ENCODE data around the gene TSPO2.
A peak's percentile ranks its signal among the peaks of the same experiment; 100 is the strongest.

The TSPO2 gene

DNA sequence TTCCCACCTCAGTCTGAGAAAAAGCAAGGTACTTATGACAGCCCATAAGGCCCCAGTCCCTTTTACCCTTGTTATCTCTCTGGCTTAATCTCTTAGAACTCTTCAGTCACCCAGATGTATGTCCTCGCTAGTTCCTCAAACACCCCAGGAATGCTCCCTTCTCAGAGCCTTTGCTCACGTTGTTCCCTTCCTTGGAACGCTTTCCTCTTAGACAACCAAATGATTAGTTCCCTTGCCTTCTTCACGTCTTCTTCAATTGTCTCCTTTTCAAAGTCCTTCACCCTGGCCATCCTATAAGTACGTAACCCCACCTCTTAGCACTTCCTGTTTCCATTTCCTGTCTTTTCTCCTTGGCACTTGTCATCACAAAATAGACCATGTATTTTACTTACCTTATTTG is 9.6 kb downstream of the TSPO2 start:
- DNase-seq (ENCODE audit: low read depth) = no peak

DNA sequence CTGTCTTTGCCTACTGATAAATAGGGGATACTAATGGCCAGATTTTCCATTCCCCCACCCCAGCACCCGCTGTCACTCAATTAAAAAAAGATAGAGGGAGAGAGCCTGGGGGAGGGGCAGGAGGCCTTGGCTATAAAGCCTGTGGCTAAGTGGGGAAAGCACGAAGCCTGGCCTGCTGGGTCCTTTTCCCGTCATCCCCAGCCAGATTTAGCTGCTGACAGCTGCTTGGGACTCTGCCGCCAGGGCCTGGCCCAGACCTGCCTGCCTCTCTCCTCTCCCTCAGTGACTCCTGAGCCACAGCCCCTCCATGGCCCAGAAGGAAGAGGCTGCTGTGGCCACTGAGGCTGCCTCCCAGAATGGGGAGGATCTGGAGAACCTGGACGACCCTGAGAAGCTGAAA is 10.8 kb downstream of the TSPO2 start, which contains the start of gene APOBEC2:
APOBEC2 (plus strand) TSS at position 162 of the 400 bp plus-strand sequence; CDS start at position 308, 146 bp downstream.
- DNase-seq (ENCODE audit: low read depth) = no peak

DNA sequence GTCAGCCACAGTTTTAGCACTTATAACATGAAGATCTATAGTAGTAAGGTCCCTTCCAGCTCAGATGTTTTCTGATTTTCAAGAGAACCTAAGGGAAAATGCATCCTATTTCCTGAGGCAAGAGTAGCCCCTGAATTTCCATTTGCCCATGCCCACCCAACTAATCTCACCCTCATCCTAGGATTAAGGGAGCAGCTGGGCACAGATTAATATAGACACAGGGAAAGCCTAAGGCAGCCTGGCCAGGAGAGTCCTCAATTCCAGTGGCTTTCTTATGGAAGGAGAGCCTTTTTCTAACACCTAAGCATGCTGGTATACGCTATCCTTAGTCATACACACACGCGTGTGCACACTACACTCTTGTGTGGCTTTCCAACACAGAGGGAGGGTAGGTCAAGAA is 12.2 kb downstream of the TSPO2 start:
- DNase-seq (ENCODE audit: low read depth) = no peak

DNA sequence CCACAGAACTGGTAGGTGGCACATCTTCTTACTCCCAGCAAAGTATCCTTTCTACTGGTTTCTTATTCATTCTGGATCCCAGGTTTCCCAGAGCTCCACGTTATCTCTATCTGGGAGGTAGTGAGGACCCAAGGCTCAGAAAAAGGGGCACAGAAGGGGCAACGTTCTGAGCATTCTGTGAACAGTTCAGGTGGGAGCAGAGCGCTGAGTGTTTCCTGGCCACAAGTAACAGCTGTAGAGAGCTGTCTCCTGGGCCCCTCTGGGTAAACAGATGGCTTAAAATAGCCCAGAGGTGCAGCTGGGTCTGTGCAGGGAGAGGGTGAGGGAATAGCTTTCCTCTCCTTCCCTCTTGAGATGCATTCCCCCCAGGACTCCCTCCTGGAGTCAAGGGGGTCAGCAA is 12.9 kb downstream of the TSPO2 start:
- no peak for DNase-seq (ENCODE audit: low read depth)

DNA sequence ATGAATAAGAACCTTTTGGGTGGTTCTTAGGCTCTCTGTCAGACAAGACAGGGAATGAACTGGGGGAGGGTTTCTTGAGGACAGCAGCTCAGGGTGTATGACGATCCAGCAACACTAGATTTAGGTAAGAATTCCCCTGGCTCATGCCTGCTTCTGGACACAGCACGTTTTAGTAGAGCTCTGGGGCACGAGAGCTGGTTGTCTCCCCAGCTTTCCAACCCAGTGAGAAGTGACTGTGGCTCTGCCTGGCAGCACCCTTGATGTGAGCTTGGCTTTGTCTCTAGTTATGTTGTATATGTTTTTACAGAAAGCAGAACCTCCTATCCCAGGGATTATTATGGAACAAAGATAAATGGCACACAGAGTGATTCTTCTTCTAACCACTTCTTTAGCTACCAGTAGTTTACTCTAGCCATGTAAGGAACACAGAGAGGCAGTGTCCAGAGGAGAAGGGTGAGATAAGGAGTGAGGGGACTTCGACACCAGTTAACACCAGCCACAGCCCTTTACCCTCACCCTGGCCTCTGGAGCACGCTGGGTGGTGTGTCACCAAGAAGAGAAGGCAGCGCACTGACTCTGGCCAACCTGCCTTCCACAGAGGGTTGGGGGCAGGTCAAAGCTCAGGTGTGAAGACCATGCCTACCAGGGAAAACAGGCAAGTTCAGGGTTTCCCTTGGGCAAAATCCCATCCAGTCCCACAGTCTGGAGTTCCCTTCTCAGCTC is 14.7 kb downstream of the TSPO2 start:
- DNase-seq (ENCODE audit: low read depth) = no peak

DNA sequence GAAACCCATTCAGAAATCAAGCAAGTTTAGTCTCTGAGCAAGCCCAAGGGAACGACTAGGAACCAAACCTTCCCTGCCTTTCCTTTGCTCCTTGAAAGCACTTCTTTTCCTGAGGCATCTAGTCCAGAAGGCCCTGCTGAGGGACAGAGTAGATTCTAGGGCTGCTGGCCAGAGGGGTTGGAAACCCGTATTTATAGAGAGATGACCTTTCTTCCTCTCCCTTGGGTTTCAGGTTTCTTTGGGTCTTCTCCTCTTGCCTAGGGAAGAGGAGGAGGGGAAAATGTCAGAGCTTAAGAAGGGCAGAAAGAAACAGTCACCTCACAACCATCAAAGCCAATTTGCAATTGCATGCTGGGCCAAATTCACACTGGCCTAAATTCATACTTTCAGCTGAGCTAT is 16.5 kb downstream of the TSPO2 start:
- DNase-seq (ENCODE audit: low read depth) = no peak

DNA sequence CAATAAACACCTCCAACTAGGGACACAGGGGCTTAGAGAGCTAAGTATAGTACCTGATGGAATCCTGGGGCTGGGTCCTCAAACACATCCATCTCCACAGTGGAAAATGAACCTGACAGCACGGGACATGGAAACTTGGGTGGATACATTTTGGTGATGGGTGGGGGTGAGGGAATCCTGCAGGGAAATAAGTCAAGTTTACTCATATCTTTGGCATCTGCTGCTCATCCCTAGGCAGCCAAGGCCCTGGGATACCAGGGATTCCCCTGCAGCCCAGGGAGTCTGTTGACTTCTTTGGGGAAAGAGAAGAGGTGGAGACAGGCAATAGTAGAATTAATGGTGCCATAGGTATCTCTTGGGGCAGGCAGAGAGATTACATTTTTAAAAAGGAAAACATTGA is 17.3 kb downstream of the TSPO2 start:
- no peak for DNase-seq (ENCODE audit: low read depth)

DNA sequence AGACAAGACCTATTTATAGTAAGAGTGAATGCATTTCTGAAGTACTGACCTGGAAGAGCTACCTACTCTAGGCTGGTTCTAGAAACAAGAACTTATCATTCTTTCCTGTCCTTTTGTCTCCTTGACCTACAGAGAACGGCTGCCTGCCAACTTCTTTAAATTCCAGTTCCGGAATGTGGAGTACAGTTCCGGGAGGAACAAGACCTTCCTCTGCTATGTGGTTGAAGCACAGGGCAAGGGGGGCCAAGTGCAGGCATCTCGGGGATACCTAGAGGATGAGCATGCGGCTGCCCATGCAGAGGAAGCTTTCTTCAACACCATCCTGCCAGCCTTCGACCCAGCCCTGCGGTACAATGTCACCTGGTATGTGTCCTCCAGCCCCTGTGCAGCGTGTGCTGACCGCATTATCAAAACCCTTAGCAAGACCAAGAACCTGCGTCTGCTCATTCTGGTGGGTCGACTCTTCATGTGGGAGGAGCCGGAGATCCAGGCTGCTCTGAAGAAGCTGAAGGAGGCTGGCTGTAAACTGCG is 19.0 kb downstream of the TSPO2 start:
- no peak for DNase-seq (ENCODE audit: low read depth)

DNA sequence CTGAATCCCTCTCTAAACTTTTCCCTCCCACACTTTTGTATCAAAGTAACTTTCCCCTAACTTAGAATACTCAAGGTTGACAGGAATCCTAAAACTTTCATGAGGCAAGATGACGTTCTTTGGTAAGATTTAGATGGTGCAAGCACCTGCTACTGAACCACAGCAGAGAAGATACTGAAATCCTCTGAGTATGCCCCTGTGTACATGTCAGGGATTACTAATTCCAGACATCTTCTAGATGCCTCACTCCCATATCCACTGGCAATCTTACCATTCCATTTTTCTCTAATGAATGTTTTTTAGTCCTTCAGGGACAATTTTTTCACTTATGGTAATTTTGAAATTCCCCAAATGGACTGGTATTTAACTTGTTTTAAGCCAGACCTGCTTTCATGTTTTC is 19.8 kb downstream of the TSPO2 start:
- DNase-seq (ENCODE audit: low read depth) = no peak

DNA sequence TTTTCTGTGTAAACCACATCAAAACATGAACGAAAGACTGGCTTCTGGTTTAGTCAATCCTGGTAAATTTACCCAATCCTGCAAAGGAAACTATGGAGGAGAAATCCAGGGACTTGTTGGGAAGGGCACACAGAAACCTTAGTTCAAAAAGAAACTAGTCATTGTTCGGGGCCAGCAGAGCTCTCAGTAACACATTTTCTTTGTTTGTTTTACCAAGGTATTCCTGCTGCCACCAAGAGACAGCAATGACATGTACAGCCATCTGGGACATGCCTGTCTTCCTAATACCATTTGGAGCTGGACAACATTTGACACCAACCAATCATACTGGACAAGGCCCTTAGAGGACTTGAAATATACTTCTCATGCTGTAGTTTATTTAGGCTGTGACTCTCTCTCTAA is 21.6 kb downstream of the TSPO2 start:
- DNase-seq (ENCODE audit: low read depth) = no peak

DNA sequence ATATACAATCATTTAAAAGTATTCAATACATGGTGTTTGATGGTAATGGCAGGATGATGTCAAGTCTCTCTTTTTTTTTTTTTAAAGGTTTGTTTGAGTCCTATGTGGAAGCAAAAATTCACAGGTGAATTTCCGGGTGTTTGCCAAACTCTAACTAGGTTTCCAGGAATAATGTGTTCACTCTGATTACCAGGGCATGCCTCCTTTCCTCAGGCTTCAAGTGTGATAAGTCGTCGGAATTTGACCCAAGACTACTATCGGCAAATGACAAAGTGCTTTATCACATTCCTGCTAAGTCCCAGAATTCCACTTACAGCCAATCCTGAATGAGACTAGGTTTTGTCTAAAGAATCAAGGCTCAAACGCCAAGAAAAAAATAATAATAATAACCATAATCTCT is 22.6 kb downstream of the TSPO2 start:
- DNase-seq (ENCODE audit: low read depth) = no peak

DNA sequence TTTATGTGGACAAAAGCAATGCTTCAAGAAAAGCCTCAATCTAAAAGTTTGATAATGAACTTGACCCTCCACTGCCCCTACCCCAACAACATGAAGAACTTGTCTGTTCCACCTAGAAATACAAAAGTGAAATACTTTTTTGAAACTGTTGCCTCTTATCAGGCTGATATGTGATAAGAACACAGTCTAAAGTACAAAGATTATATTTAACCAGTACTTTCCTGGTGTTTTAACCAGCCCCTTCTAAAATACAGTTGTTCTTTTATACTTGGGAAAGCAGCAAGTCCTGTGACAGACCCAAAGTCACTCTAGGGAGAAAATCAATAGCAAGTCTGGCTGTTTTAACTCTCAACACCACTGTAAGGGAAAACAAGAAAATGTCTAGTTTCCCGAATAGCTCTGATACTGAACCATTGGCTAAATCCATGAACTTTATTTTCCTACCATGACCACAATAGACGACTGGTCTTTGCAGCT is 23.3 kb downstream of the TSPO2 start:
- no peak for DNase-seq (ENCODE audit: low read depth)

DNA sequence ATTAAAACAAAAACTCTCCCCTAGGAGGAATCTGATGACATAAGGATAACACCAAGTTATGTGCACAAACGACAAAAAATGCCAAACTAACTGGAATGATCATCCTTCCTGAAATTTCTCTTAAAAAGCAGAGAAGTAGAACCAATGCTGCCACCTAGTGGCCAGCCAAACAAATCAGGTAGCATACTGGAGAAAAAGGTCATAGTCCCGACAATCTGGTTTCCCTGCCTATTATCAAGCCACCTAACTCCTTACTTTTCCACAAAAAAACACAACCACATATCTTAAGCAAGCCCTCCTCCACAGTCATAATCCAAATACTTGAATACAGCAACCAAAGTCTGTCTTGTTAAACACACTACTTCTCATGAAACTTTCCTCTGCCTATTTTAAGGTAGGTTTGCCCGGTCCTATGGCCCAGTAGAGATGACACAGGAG is 24.6 kb downstream of the TSPO2 start:
- peak; percentile 42 for DNase-seq (ENCODE audit: low read depth)

DNA sequence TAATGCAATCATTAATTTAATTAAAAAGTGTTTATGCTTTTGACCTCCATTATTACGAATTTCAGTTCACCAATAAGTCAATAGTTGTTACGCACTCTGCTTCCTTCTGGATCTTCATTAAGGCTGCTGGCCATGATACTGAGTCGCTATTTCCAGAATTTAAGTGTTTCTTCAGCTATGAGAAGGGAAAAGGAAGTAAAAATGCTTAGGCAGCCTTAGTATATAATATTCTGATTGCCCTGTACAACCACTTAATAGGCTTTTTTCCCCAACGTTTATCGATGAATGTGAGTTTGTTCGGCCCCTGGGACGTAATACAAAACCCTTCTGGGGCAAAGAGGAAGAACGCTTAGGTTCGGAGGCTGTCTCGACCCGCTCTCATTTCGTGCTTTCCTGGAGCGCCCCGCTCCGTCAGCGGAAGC is 29.2 kb downstream of the TSPO2 start:
- DNase-seq (ENCODE audit: low read depth) = no peak

DNA sequence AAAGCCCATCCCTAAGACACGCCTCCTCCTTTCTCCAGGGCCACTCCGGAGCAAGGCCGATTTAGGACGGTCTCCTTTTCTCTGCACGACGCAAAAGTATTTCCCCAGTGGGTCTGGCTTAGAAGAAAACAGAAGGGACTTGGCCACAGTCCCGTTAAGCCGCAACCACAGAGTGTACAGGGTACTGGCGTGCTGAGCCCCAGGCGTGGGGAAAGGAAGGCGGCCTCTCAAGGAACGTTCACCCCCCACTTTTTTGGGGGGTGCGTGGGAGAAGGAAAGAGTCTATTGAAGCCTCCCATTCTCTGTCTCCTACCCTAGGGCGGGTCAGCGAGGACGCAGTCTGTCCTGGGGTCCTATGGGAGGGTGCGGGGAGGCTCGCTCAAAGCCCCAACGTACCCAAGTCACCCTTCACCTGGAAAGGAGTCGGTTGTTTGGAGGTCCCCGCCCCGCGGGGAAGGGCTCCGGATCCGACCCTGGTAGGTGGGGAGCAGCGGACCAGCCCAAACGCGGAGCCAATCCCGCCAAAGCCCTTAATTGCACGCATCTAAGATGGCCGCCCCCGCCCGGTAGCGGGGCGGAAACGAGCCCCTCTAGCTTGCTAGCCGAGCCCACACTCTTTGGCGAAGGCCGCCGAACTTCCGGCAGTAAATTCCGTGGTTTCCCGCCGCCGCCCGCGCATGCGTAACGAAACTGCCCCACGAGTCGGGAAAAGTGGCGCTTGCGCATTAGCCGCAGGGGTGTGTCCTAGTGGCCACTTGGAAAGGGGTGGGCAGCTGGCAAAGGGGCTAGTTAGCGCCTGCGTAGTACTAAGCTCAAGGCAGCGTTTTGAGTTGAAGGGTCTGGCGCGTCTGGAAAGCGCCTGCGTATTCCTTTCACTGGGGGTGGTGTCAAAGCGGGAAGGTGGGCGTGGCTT is 29.9 kb downstream of the TSPO2 start, which contains the start of gene OARD1:
OARD1 (minus strand) TSS at position 434 of the 913 bp plus-strand sequence. CDS start 722 bp downstream, outside the sequence.
- DNase-seq (ENCODE audit: low read depth) = peak; percentile 100

DNA sequence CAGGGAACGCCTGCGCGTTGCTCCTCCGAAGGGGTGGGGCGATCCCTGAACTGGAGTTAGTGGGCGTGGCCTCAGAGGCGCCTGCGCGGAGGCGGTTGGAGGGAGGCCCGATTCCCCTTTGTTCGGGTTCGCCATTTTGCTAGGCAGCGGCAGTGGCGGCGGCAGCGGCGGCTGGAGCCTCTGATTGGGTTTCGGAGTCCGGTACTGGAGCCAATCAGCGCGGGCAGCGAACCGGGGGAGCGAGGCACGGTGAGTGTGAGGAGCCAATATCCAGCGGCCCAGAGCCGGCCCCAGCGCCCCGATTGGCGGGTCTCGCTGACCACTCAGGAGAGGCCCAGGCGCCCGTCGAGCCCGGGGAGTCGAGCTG is 30.6 kb downstream of the TSPO2 start, which contains the start of gene NFYA:
NFYA (plus strand) TSS at position 139 of the 367 bp plus-strand sequence. CDS start 6,116 bp downstream, outside the sequence.
- peak; percentile 100 for DNase-seq (ENCODE audit: low read depth)

DNA sequence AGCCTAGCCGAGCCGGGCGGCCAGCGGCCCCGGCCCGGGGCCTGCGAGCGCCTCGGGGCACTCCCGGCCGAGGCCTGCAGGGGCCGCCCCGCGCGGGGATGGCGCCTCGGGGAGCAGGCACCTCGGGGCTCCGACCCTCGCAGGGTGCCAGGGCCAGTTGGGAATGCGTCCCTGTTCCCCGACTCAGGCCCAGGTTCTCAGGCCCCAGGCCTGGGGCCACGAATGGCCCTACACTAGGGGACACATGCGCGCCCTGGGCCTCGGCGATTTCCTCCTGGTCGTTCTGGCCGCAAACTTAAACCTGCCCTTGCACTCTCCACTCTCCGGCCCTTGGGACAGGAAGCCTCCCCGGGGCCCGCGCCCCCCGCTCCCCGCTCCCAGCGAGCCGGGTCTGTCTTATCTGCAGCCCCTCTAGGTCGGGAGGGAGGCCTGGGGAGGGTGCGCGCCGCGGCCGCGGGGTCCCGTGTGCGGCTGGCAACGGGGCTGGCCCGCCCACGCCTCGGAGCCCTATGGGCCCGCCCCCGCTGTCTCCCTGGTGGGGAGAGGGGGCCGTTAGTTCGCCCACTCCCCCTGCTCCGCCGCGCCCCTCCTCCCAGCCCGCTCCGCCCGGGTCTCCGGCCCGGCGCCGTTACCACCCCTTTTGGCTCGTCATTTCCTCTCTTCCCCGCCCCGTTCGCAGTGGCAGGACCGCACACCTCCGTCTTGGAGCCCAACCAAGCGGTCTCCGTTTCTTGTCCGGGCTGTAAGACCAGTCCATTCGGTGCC is 31.1 kb downstream of the TSPO2 start:
- DNase-seq (ENCODE audit: low read depth) = peak; percentile 62

DNA sequence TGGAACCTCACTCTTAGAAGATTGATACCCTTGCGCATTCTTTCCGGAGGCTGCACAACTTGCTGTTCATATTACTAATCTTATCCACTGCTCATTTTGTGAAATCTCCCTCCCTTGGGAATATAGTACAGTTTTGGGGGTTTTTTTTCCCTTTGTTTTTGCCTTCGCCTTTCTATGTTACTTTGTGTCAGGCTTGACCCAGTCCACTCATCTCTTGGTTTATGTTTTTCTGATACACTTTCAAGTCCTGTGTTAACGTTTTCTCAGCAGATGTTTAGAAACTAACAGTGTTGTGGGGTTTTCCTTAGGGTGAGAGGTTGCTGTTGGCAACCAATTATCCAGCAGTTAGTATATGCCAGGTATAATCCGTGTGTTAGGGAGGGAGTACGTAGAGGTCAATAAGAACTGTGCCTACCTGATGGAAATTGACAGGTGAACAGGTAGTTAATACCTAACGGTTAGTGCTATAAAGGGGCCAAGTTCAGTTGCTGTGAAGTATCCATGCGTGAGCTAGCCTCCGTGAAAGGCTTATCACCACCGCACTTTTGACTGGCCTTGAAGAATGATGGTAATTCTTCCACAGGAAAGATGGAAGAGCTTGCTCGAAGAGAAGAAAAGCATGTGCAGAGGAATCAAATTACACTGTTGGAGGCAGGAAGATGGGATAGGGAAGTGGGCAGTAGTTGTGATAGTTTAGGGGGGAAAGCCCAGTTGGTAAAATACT is 31.9 kb downstream of the TSPO2 start:
- no peak for DNase-seq (ENCODE audit: low read depth)

DNA sequence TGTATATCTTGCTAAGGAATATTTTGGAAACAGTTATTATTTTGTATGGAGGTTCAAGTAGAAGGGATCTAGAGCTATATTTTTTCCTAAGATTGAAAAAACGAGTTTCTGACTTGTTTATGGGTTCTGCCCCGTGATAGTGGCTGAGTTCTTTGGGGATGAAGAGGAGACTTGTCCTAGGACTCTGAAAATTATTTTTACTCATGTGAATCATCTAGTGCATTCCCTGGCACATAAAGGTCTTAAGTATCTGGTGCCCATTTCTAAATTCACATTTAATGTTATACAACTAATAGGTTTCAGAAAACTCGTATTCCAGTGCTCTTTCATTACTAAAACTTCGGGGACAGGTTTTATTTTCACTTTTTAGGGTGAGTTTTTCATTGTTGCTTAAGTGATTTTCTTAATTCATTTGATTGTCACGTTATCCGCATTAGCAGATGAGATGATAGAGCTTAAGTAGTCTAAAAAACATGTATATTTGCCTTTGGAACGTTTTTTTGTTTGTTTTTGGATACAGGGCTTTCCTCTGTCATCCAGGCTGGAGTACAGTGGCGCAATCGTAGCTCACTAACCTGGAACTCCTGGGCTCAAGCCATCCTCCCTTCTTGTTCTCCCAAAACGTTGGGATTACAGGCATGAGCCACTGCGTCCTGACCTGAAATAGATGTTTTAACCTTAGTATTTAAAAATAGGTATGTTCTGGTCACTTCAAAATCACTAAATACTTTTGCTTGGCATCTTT is 32.6 kb downstream of the TSPO2 start:
- DNase-seq (ENCODE audit: low read depth) = no peak

All from activated gamma-delta T cell treated with anti-CD3 and anti-CD28 coated beads, Interleukin-2, amount 50 U/mL, for 16 hours (primary cell).